H1 (cell line): ENCODE results near the gene PLXNB3. TPM values are rescaled to one million over a fixed set of nuclear protein-coding genes. Genes with fewer than 3 reads are reported as not detected.

Experiments used
- CHD7 ChIP-seq: fragments of 300-600 bp; sonication (generic); IDR thresholded peaks from 2 replicates; pipeline ENCODE4 v1.7.1; 2012; ENCODE audit warnings: low read length, moderate library complexity, mild to moderate bottlenecking, inconsistent platforms; ENCODE audit not compliant: insufficient replicate concordance
- EGR1 ChIP-seq: IDR thresholded peaks from 2 replicates; pipeline ENCODE4 v1.6.1; 2011; ENCODE audit warnings: low read depth, low read length, borderline replicate concordance
- FOSL1 ChIP-seq: IDR thresholded peaks from 2 replicates; pipeline ENCODE4 v1.6.1; 2011; ENCODE audit warnings: mild to moderate bottlenecking, low read depth, low read length, moderate library complexity; ENCODE audit not compliant: insufficient read depth
- HDAC2 ChIP-seq, 2 experiments: fragments of 300-600 bp in 1 of 2; sonication (generic) in 1 of 2; IDR thresholded peaks; 2 replicates each; pipeline ENCODE4 v1.6.1; 2011 to 2012; ENCODE audit warnings: low read depth in 2 of 2, low read length in 2 of 2, mild to moderate bottlenecking in 2 of 2, moderate library complexity in 2 of 2, borderline replicate concordance in 1 of 2, inconsistent platforms in 1 of 2
- KDM1A ChIP-seq: fragments of 200-600, 300-600 bp; sonication (generic); IDR thresholded peaks from 2 replicates; pipeline ENCODE4 v1.7.1; 2016; ENCODE audit warnings: mild to moderate bottlenecking, low read length, borderline replicate concordance
- NRF1 ChIP-seq: IDR thresholded peaks from 2 replicates; pipeline ENCODE4 v1.6.1; 2011; ENCODE audit warnings: mild to moderate bottlenecking, low read depth, low read length, improper control_type of control experiment
- SIN3A ChIP-seq, 2 experiments: IDR thresholded peaks in 1 of 2; conservative IDR thresholded peaks in 1 of 2; 2 replicates each; pipeline ENCODE4 v1.6.1; 2011 to 2012; ENCODE audit warnings: low read length in 2 of 2, improper control_type of control experiment in 1 of 2, low read depth in 1 of 2, mild to moderate bottlenecking in 1 of 2
- polyA plus RNA-seq, 7 experiments: library from polyadenylated mRNA; depleted of rRNA in 3 of 7; stranded (reverse) in 5 of 7; unstranded in 2 of 7; fragments of >200 nt in 5 of 7; fragments of 200-250 nt in 2 of 7; gene quantifications; 1 replicate in 5 of 7; 2 replicates in 1 of 7; 4 replicates in 1 of 7; pipeline versions ENCODE4 v1.2.1 to v1.2.3, GENCODE V29; 2011 to 2013; ENCODE audit warnings: missing spikeins in 2 of 7, mixed read lengths in 2 of 7
- total RNA-seq: library from RNA; stranded (reverse); fragmentation: NEBNext Ultra II Directional; extraction: Animal tissue kit (Norgen Biotek cat#: 25700); gene quantifications from 2 replicates; pipeline ENCODE4 v1.2.1, GENCODE V29; 2021

PLXNB3 gene
- total and polyA plus RNA-seq, 2 of the 8 experiments (the other 6 are each of a cell fraction or from before 2014, with no cell fraction given): 1.2 to 2.7 TPM

- TF ChIP-seq CHD7: no peak
- no peak for TF ChIP-seq FOSL1
- no peak for TF ChIP-seq EGR1
- TF ChIP-seq NRF1: no peak
- TF ChIP-seq SIN3A (conservative IDR thresholded peaks at IDR 0.05 in 1 of 2, IDR thresholded peaks at IDR 0.05 in 1 of 2; ENCODE audit: low read depth in 1 of 2, low read length in 2 of 2): no peak
- no peak for TF ChIP-seq KDM1A
- TF ChIP-seq HDAC2 (IDR thresholded peaks at IDR 0.05; ENCODE audit: borderline replicate concordance in 1 of 2, low read depth in 2 of 2, low read length in 2 of 2): no peak
These were observed 38.8 kb upstream of the PLXNB3 start (continued) for GRCh38 chrX:153725039-153725831.
